ENCODE results near the gene RTP4.

- TF ChIP-seq EP300 (IDR thresholded peaks at IDR 0.05): no peak
- TF ChIP-seq CTCF (IDR thresholded peaks at IDR 0.05): no peak
These were observed 27.6 kb upstream of the RTP4 start for GRCh38 chr3:187340578-187340977.

All from suprapubic skin (tissue), 3 donors.